NCI-H1092 treated with DMSO at 0.1 percent for 48 hours (cell line): ENCODE measurements around the gene DVL3.
"Not testable (repeated sequence)": the region's sequence is repeated elsewhere in the genome, so short reads cannot be mapped to it uniquely, and the experiment has no call there.

Experiments used
- DNase-seq: peaks from one replicate; lab custom pipeline; 2025; lab: John Stamatoyannopoulos, UW

DVL3 gene

GRCh38 chr3:184155644-184156521, 706 bp downstream of the DVL3 start:
- peak; percentile 29 for DNase-seq

- peak; percentile 18 for DNase-seq
Measured at GRCh38 chr3:184156522-184156955, 1.4 kb downstream of the DVL3 start.

- no peak for DNase-seq
Measured at GRCh38 chr3:184157206-184157605, 2.0 kb downstream of the DVL3 start.

GRCh38 chr3:184158404-184158803, 3.2 kb downstream of the DVL3 start:
- no peak for DNase-seq

GRCh38 chr3:184160456-184160855, 5.3 kb downstream of the DVL3 start:
- DNase-seq = no peak

- not testable (repeated sequence) for DNase-seq
Measured at GRCh38 chr3:184162571-184163070, 7.4 kb downstream of the DVL3 start.

GRCh38 chr3:184164648-184165330, 9.6 kb downstream of the DVL3 start:
- no peak for DNase-seq

- DNase-seq = no peak
Measured at GRCh38 chr3:184165543-184165942, 10.4 kb downstream of the DVL3 start.

GRCh38 chr3:184166671-184167070, 11.5 kb downstream of the DVL3 start:
- DNase-seq = no peak

GRCh38 chr3:184167786-184168185, 12.6 kb downstream of the DVL3 start:
- no peak for DNase-seq

GRCh38 chr3:184168363-184169120, 13.4 kb downstream of the DVL3 start:
- DNase-seq = no peak

GRCh38 chr3:184169896-184170875, 15.0 kb downstream of the DVL3 start:
- DNase-seq = no peak

- DNase-seq = no peak
Measured at GRCh38 chr3:184171562-184171961, 16.4 kb downstream of the DVL3 start.

- no peak for DNase-seq
Measured at GRCh38 chr3:184172681-184173373, 17.6 kb downstream of the DVL3 start.

GRCh38 chr3:184173374-184173722, 18.2 kb downstream of the DVL3 start:
- no peak for DNase-seq

- DNase-seq = no peak
Measured at GRCh38 chr3:184174284-184174645, 19.1 kb downstream of the DVL3 start.

- DNase-seq = peak; percentile 99
Measured at GRCh38 chr3:184174646-184175492, 19.7 kb downstream of the DVL3 start, which contains the start of gene AP2M1. AP2M1 (plus strand) TSS chr3:184174855; CDS start chr3:184176994, 2,139 bp downstream.

- no peak for DNase-seq
Measured at GRCh38 chr3:184175506-184175905, 20.3 kb downstream of the DVL3 start.

- DNase-seq = no peak
Measured at GRCh38 chr3:184175981-184176376, 20.8 kb downstream of the DVL3 start.
